RWPE1 (cell line): ENCODE results near the gene CCDC175.

Experiments used
- CTCF ChIA-PET: fragments of 350-600 bp; sonication (Branson Sonifier 250); formaldehyde crosslinking; extraction: SDS; loops from one replicate; lab custom pipeline; 2021; lab: Yijun Ruan, JAX
- POLR2A ChIA-PET: fragments of 400-600 bp; formaldehyde crosslinking; extraction: SDS; loops from one replicate; lab custom pipeline; 2020; ENCODE audit warnings: antibody characterized with exemption; ENCODE audit not compliant: low non-redundant PET; lab: Yijun Ruan, JAX
- DNase-seq: peaks from one replicate; pipeline ENCODE4 v3.0.0; 2012; ENCODE audit warnings: low spot score
- H3K27ac ChIP-seq: fragments of 450-650 bp; 2 replicates; pipeline ENCODE4 v1.5.1; 2017
- CTCF ChIP-seq: fragments of 450-650 bp; conservative IDR thresholded peaks from 2 replicates; pipeline ENCODE4 v1.5.1; 2017; ENCODE audit warnings: low read depth, mild to moderate bottlenecking

CCDC175 gene

GRCh38 chr14:59547310-59547709 is 29.3 kb downstream of the CCDC175 start:
- ChIA-PET CTCF (no interaction called here), POLR2A (no interaction called here)
- no peak overlapping the region for H3K27ac ChIP-seq
- TF ChIP-seq CTCF, result no peak
- DNase-seq, result no peak

- no peak for DNase-seq
- TF ChIP-seq CTCF, result no peak
- H3K27ac ChIP-seq, result no peak overlapping the region
- ChIA-PET POLR2A (no interaction called here), CTCF (no interaction called here)
These were observed 32.7 kb downstream of the CCDC175 start for GRCh38 chr14:59543873-59544272.

DNA sequence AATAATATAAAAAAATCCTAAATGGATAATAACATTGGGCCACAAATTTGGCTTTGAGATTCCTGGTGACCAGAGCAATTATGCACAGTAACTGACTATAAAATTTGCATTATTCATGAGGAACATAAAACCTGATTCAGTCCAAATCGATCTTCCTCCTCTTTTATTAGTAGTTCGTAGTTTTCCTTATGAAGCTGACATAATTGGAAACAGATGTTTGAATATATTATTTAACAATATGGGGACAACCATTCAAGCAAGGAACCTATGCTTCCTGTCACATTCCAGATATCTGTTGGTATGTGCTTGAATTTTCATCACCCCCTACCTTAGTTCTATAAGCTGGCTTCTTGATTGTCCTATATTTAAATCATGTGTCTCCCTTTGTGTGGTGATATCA is 34.9 kb downstream of the CCDC175 start:
- POLR2A ChIA-PET, result no interaction called here
- no peak overlapping the region for H3K27ac ChIP-seq
- no peak for TF ChIP-seq CTCF
- CTCF ChIA-PET, result no interaction called here
- DNase-seq, result no peak

DNA sequence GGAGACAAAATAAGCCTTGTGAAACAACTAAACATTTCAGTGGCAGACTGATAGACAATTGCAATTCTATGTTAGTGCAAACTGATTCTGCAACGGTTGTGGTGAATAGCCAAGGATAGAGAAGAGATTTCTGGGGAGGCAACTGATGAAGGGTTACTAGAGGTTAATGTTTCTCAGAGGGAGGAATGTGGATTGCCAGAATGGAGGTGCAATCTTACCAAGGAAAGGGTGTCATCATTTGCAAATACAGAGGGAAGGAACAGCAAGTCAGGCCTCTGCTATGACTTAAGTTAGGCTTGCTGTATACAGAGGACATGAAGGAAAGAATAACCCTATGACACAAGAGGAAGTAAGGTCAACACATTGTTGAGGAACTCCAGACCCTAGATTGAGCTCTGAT is 35.8 kb downstream of the CCDC175 start:
- CTCF ChIA-PET, result no interaction called here
- no peak for TF ChIP-seq CTCF
- H3K27ac ChIP-seq, result no peak overlapping the region
- DNase-seq, result no peak
- POLR2A ChIA-PET, result no interaction called here

GRCh38 chr14:59538936-59539335 is 37.7 kb downstream of the CCDC175 start:
- no peak overlapping the region for H3K27ac ChIP-seq
- CTCF ChIA-PET, result no interaction called here
- no peak for DNase-seq
- POLR2A ChIA-PET, result no interaction called here
- TF ChIP-seq CTCF, result no peak

GRCh38 chr14:59537476-59537875 is 39.1 kb downstream of the CCDC175 start:
- TF ChIP-seq CTCF, result no peak
- ChIA-PET POLR2A (no interaction called here), CTCF (no interaction called here)
- H3K27ac ChIP-seq, result no peak overlapping the region
- no peak for DNase-seq

- DNase-seq, result no peak
- POLR2A ChIA-PET, result no interaction called here
- H3K27ac ChIP-seq, result no peak overlapping the region
- no peak for TF ChIP-seq CTCF
- CTCF ChIA-PET, result no interaction called here
These were observed 42.1 kb downstream of the CCDC175 start for GRCh38 chr14:59534361-59534987.
